GM12864 (cell line): Measurements from ENCODE around the gene DEPDC5.

Source experiments
- DNase-seq: peaks from one replicate; pipeline ENCODE4 v3.0.0-alpha.2; 2011; ENCODE audit warnings: low read depth
- H3K4me3 ChIP-seq: 2 replicates; pipeline ENCODE4 v1.5.1; 2011; ENCODE audit warnings: mild to moderate bottlenecking, low read depth, low read length, control low read depth
- CTCF ChIP-seq: IDR thresholded peaks from 2 replicates; pipeline ENCODE4 v1.5.1; 2011; ENCODE audit warnings: low read depth, mild to moderate bottlenecking, moderate library complexity, low read length, control low read depth, inconsistent platforms; ENCODE audit errors: missing control alignments

DEPDC5 gene

GRCh38 chr22:31852691-31853421 lies 99.0 kb downstream of the DEPDC5 start:
- no peak for DNase-seq
- no peak for TF ChIP-seq CTCF
- no peak overlapping the region for H3K4me3 ChIP-seq

GRCh38 chr22:31853736-31854495 lies 100.1 kb downstream of the DEPDC5 start:
- no peak for TF ChIP-seq CTCF
- no peak overlapping the region for H3K4me3 ChIP-seq
- no peak for DNase-seq

GRCh38 chr22:31857247-31857646 lies 103.4 kb downstream of the DEPDC5 start:
- no peak overlapping the region for H3K4me3 ChIP-seq
- no peak for TF ChIP-seq CTCF
- DNase-seq, result no peak

GRCh38 chr22:31861226-31861840 lies 107.5 kb downstream of the DEPDC5 start:
- DNase-seq, result no peak
- H3K4me3 ChIP-seq, result no peak overlapping the region
- no peak for TF ChIP-seq CTCF

GRCh38 chr22:31866918-31867317 lies 113.1 kb downstream of the DEPDC5 start:
- TF ChIP-seq CTCF, result no peak
- DNase-seq, result no peak
- H3K4me3 ChIP-seq, result no peak overlapping the region

GRCh38 chr22:31867386-31868153 lies 113.8 kb downstream of the DEPDC5 start:
- DNase-seq, result no peak
- TF ChIP-seq CTCF, result no peak
- no peak overlapping the region for H3K4me3 ChIP-seq
